HPDE6-E6E7 (cell line): ENCODE results near the gene PDE4D.
"Not testable (repeated sequence)": the region's sequence is repeated elsewhere in the genome, so short reads cannot be mapped to it uniquely, and the experiment has no call there.

ENCODE experiments used
- DNase-seq: peaks from one replicate; pipeline ENCODE4 v3.0.0; 2011; ENCODE audit warnings: missing footprints; ENCODE audit errors: extremely low spot score

Gene PDE4D

GRCh38 chr5:59421986-59422941, 471.3 kb downstream of the PDE4D start:
- DNase-seq = no peak

DNA sequence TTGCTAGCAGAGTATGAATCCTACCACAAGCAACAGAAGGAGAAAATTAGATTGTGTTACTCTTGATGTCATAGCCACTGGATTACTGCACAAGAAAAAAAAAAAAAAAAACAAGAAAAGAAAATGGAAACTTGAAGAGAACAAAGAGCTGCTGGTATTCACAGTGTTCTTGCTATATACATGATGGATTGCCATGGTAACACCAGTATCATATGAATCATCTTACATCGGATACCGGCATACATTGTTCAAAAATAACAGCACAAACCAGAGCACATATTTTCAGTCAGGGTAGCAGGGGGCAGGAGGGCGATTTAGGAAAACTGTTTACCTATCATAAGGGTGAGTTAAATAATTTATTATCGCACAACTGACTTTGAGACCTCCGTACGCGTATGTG, 472.9 kb downstream of the PDE4D start:
- no peak for DNase-seq

- no peak for DNase-seq
Measured at GRCh38 chr5:59418808-59419207, 474.7 kb downstream of the PDE4D start.

- DNase-seq = no peak
Measured at GRCh38 chr5:59416451-59416850, 477.1 kb downstream of the PDE4D start.

DNA sequence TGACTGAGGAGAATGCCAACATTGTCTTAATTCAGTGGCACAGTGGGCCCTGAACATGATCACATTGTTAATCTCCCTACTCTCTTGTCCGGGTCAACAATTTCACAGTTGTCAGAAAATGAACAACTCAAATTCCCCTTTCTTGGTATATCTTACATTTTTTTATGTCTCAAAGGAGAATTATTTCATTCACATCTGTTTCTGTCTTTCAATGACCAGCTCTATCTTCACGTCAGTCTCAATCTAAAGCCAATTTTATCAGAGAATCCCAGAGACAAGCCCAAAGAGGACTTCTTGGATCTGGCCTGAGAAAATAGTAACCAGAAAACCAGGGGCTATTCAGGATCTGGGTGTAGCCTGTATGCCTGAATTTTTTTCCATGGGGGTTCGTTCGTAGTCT, 477.5 kb downstream of the PDE4D start:
- DNase-seq = no peak

GRCh38 chr5:59412428-59412827, 481.1 kb downstream of the PDE4D start:
- no peak for DNase-seq

DNA sequence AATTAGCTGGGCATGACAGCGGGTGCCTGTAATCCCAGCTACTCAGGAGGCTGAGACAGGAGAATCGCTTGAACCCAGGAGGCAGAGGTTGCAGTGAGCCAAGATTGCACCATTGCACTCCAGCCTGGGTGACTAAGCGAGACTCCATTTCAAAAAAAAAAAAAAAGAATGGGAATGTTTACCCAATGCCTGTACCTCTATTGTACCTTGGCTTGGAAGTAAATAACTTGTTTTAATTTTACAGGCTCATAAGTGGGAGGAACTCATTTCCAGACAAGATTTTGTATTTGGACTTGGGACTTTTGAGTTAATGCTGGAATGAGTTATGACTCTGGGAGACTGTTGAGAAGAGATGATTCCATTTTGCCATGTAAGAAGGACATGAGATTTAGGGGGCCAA, 484.5 kb downstream of the PDE4D start:
- not testable (repeated sequence) for DNase-seq

- no peak for DNase-seq
Measured at GRCh38 chr5:59407967-59408366, 485.6 kb downstream of the PDE4D start.

DNA sequence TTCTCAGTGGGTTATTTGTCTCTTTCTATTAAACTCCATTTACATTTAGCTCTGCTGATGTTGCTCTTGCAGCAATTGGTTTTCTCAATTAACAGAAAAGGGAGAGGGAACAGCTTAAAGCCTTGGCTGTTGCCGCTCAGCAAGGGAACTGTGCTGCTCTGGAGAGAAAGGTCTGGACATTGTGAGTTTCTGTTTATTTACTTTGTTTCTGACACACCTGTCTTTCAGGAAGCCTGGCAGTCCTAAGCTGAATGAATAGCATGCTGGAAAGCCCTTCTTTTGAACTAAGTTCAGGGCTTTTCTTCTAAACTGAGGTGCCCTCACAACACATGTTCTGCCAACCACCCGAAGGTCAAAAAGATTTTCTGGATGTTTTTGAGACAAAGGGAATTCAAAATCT, 491.9 kb downstream of the PDE4D start:
- no peak for DNase-seq

GRCh38 chr5:59394956-59395355, 498.6 kb downstream of the PDE4D start:
- DNase-seq = not testable (repeated sequence)

DNA sequence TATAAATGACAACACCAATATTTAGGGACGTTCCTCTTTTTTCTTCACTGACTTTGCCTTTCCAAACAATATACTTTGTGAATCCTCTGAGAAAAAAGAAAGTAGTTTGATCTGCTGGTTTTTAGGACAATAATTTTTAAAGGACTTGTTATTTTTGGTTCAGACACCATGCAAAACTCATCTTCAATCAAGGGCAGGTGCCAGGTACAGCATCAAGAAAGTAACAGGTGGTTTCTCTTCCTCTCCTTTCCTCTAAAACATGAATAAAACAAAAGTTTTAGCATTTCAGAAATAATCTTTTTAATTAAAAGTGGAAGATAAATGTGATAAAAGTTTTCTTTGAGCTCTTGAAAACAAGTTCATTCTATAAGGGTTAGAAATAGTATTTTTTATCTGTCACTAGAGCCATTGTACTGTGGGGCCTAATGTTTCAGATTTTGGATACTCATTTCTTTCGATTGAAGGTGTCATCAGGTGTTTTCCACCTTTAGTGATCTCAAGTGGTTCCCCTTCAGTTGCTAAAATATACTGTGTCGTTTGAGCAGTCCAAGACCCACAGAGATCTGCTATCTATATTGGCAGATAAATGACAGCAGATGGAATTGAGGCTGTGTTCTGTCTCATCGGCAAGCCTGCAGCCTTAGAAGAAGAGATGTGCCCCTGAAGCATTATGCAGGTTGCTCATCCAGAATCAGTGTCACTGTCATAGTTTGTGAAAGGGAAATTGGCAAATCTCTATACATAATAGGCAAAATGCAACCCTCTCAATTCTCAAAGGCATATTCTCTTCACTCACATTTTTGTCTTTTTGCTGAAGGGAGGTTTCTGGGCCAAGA, 499.7 kb downstream of the PDE4D start:
- DNase-seq = no peak

DNA sequence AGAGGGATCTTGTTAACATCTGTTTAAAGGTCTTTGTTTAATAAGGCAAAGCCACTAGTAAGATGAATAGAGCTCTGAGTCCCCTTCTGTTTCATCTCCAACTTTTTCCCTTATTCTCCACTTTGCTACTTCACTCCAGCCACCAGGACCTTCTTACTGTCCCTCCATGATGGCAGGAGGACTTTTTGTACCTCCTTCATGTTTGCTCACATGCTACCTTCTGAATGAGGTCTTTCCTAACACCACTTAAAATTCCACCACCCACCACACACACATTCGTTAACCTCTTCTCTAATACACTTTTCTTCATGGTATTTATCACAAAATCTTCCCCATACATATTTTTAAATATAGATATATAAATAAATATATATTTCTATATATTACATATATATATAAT, 501.9 kb downstream of the PDE4D start:
- DNase-seq = no peak

- no peak for DNase-seq
Measured at GRCh38 chr5:59390989-59391388, 502.5 kb downstream of the PDE4D start.

DNA sequence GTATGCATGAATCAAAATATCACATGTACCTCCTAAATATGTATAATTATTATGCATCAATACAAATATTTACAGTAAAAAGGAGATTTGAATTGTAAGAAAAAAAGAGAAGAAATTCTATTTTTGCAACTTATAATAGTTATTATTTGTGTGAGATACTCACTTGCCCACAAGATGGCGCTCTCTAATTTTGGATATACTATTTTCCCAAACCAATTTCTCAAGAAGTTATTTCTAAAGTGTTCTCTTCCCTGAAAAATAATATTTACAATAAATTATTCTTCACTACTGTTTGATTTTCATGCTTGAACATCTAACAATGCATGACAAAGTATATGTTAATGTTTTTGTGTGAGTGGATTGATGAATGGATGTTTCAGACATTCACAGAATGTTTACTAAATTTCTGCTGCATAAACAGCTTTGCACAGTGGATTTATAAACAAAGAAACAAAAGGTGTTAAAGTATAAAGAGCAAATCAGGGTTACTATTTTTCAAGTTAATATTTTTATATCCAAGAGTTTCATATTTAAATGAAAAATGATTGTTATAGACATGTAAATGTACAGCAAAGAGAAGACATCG, 503.4 kb downstream of the PDE4D start:
- no peak for DNase-seq

DNA sequence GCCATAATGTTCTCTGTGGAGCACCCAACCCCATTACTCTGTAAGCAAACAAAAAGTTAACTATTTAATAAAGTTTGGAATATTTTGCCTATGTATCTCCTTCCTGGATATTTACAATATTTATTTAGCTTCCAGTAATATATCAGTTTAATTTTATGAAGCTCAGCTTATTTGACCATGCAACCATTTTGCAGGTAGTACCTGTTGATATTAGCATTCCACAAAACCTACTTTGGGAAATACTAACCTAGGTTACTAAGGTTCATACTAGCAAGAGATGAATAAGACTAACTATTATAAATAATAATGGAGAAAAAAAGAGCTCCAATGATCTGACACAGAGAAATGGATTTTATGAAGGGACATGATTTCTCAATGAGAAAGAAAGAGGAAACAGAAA, 506.4 kb downstream of the PDE4D start:
- DNase-seq = no peak

GRCh38 chr5:59385700-59386099, 507.8 kb downstream of the PDE4D start:
- DNase-seq = no peak

- peak; percentile 19 for DNase-seq
Measured at GRCh38 chr5:59380350-59380951, 513.1 kb downstream of the PDE4D start.

DNA sequence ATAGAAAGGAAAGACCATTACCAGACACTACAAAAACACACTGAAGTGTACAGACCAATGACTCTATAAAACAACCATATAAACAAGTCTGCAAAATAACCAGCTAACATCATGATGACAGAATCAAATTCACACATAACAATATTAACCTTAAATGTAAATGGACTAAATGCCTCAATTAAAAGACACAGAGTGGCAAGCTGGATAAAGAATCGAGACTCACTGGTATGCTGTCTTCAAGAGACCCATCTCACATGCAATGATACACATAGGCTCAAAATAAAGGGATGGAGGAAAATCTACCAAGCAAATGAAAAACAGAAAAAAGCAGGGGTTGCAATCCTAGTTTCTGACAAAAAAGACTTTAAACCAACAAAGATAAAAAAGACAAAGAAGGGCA, 519.5 kb downstream of the PDE4D start:
- not testable (repeated sequence) for DNase-seq

GRCh38 chr5:59371525-59372127, 521.9 kb downstream of the PDE4D start:
- DNase-seq = no peak

DNA sequence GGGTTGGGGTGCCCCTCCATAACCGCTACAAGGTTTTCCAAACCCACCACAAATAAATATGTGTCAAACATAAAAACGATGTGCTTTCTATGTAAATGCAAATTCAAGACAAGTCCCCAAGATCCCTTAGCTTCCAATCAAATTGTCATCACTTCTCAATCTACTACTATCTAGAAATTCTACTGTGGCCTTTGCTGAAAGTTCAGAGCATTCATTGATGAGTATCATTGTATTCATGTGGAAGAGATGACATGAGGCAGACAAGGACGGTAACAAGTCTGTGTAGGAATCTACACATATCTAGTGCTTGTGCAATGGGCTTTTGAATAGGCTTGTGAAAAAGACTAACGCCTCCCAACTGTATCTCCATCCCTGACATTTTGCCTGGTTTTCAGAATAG, 524.6 kb downstream of the PDE4D start:
- DNase-seq = no peak

DNA sequence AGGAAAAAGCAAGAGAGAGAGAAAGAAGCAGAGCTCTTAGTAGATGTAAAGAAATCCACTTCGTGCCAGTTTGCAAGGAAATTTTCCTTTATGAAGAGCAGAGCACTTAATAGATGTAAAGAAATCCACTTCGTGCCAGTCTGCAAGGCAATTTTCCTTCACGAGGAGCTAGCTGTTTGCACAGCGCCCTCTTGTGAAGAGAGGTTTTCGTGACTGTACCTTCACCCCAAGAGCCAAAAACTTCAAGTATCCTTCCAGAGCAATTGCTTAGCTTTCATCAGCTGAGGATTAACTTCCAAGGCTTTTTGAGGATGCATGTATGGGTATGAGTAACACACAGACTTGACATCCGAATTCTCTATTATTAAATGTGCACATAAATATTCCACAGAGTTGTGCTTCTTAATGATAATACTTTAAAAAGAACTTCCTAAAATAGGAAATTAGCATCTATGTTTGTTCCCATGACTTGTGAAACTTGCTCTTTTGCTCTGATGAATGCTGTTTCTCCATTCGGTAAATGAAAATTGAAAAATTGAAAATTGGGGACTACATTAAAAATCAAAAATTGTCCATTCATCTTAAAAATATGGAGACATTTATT, 525.6 kb downstream of the PDE4D start:
- DNase-seq = peak; percentile 5
